A549 treated with AZD9567 at 1 μM for 4 hours (cell line): Measurements from ENCODE around the gene STRN3. TPM values are rescaled to one million over a fixed set of nuclear protein-coding genes. Genes with fewer than 3 reads are reported as not detected.

Experiments
- total RNA-seq: library from RNA; stranded (reverse); fragments of 200-300 nt; extraction: Qiagen RNA extraction; gene quantifications from 5 replicates; pipeline ENCODE4 v1.2.3, GENCODE V29; 2022; ENCODE audit not compliant: insufficient read depth

The STRN3 gene, protein sequence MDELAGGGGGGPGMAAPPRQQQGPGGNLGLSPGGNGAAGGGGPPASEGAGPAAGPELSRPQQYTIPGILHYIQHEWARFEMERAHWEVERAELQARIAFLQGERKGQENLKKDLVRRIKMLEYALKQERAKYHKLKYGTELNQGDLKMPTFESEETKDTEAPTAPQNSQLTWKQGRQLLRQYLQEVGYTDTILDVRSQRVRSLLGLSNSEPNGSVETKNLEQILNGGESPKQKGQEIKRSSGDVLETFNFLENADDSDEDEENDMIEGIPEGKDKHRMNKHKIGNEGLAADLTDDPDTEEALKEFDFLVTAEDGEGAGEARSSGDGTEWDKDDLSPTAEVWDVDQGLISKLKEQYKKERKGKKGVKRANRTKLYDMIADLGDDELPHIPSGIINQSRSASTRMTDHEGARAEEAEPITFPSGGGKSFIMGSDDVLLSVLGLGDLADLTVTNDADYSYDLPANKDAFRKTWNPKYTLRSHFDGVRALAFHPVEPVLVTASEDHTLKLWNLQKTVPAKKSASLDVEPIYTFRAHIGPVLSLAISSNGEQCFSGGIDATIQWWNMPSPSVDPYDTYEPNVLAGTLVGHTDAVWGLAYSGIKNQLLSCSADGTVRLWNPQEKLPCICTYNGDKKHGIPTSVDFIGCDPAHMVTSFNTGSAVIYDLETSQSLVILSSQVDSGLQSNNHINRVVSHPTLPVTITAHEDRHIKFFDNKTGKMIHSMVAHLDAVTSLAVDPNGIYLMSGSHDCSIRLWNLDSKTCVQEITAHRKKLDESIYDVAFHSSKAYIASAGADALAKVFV
- 12.4 to 15.7 TPM (median 14.3 TPM) in 5 replicates for total RNA-seq

GRCh38 chr14:31026077-31026449 lies at the start of gene STRN3:
Gene STRN3 (minus strand): TSS chr14:31026379. CDS start chr14:31026185, 194 bp downstream.

GRCh38 chr14:31025367-31026076 lies 657 bp downstream of the STRN3 start, which contains the start of gene AP4S1:
Gene AP4S1 (plus strand): TSS chr14:31025649. CDS start chr14:31066197, 40,548 bp downstream.

GRCh38 chr14:30874120-30874998 lies 151.8 kb downstream of the STRN3 start, which contains the start of gene COCH:
Gene COCH (plus strand): TSS chr14:30874559. CDS start chr14:30874939, 380 bp downstream.

Other genes with a start within 250 kb of the STRN3 start
- gene COCH, start 151.8 kb downstream of the STRN3 start, total RNA-seq = 21.9 to 32.9 TPM (median 24.4 TPM) in 5 replicates
- 9.2 to 10.0 TPM (median 9.3 TPM) in 5 replicates for gene AP4S1, start 730 bp downstream of the STRN3 start, total RNA-seq
- gene HECTD1, start 181.4 kb upstream of the STRN3 start, total RNA-seq = 55.4 to 83.1 TPM (median 62.4 TPM) in 5 replicates